ENCODE measurements around the gene SEC14L6.
"Not testable (repeated sequence)": the region's sequence is repeated elsewhere in the genome, so short reads cannot be mapped to it uniquely, and the experiment has no call there.

Gene SEC14L6

GRCh38 chr22:30564045-30564760 lies 17.7 kb upstream of the SEC14L6 start:
- TF ChIP-seq CTCF (IDR thresholded peaks at IDR 0.05), result no peak
- Histone ChIP-seq H3K4me3 (ENCODE audit: low read depth, low read length) (no peak overlapping the region), H3K9ac (no peak overlapping the region), H2AFZ (no peak overlapping the region), H3K27me3 (ENCODE audit: control insufficient read depth, insufficient read depth, low read length) (no peaks in the 10 kb centered on the region), H3K4me2 (ENCODE audit: low read length) (no peak overlapping the region), H3K4me1 (no peaks in the 10 kb centered on the region), H3K36me3 (ENCODE audit: control insufficient read depth, insufficient read depth, low read length) (no peaks in the 10 kb centered on the region), H3K79me2 (no peaks in the 10 kb centered on the region), H3K9me3 (ENCODE audit: control insufficient read depth, low read length) (no peaks in the 10 kb centered on the region), H3K27ac (no peak overlapping the region)

- no peaks in the 10 kb centered on the region for H3K4me1 ChIP-seq
- H3K36me3 ChIP-seq (ENCODE audit: control insufficient read depth, insufficient read depth, low read length), result no peaks in the 10 kb centered on the region
- no peaks in the 10 kb centered on the region for H3K9me3 ChIP-seq (ENCODE audit: control insufficient read depth, low read length)
- H3K27me3 ChIP-seq (ENCODE audit: control insufficient read depth, insufficient read depth, low read length), result no peaks in the 10 kb centered on the region
- no peak overlapping the region for H3K9ac ChIP-seq
- H3K4me3 ChIP-seq (ENCODE audit: low read depth, low read length), result no peak overlapping the region
- no peak for TF ChIP-seq CTCF (IDR thresholded peaks at IDR 0.05)
- no peak overlapping the region for H3K4me2 ChIP-seq (ENCODE audit: low read length)
- H2AFZ ChIP-seq, result no peak overlapping the region
- no peaks in the 10 kb centered on the region for H3K79me2 ChIP-seq
- H3K27ac ChIP-seq, result no peak overlapping the region
Observed at GRCh38 chr22:30562366-30562765, 15.8 kb upstream of the SEC14L6 start.

- H3K9ac ChIP-seq, result no peak overlapping the region
- TF ChIP-seq CTCF (IDR thresholded peaks at IDR 0.05), result no peak
- no peak overlapping the region for H3K4me3 ChIP-seq (ENCODE audit: low read depth, low read length)
- no peaks in the 10 kb centered on the region for H3K36me3 ChIP-seq (ENCODE audit: control insufficient read depth, insufficient read depth, low read length)
- H2AFZ ChIP-seq, result no peak overlapping the region
- H3K4me2 ChIP-seq (ENCODE audit: low read length), result no peak overlapping the region
- no peaks in the 10 kb centered on the region for H3K4me1 ChIP-seq
- H3K9me3 ChIP-seq (ENCODE audit: control insufficient read depth, low read length), result no peaks in the 10 kb centered on the region
- no peaks in the 10 kb centered on the region for H3K79me2 ChIP-seq
- no peak overlapping the region for H3K27ac ChIP-seq
- H3K27me3 ChIP-seq (ENCODE audit: control insufficient read depth, insufficient read depth, low read length), result no peaks in the 10 kb centered on the region
Observed at GRCh38 chr22:30561402-30562189, 15.1 kb upstream of the SEC14L6 start.

DNA sequence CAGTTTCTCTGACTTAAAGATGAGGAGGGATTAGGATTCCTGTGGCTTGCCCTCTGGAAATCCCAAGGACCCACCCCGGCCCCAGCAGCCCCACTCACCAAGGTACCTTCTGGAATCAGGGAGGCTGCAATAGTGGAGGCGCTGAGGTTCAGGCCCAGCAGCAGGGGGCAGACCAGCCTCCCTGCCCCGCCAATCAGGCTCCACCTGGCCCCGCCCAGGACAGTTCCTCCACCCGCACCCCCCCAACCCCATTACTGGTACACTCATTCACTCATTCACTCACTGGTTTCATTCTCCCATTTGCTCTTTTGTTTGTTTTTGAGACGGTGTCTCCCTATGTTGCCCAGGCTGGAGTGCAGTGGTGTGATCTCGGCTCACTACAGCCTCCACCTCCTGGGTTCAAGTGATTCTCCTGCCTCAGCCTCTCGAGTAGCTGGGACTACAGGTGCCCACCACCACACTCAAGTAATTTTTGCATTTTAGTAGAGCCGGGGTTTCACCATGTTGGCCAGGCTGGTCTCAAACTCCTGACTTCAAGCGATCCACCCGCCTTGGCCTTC lies 14.2 kb upstream of the SEC14L6 start:
- H3K4me2 ChIP-seq (ENCODE audit: low read length); H3K9ac ChIP-seq; H3K27ac ChIP-seq; H3K36me3 ChIP-seq (ENCODE audit: control insufficient read depth, insufficient read depth, low read length); H3K4me3 ChIP-seq (ENCODE audit: low read depth, low read length); H3K79me2 ChIP-seq; H3K9me3 ChIP-seq (ENCODE audit: control insufficient read depth, low read length); H3K27me3 ChIP-seq (ENCODE audit: control insufficient read depth, insufficient read depth, low read length); H2AFZ ChIP-seq; H3K4me1 ChIP-seq: not testable (repeated sequence)

GRCh38 chr22:30559889-30560288 lies 13.3 kb upstream of the SEC14L6 start:
- no peak overlapping the region for H2AFZ ChIP-seq
- TF ChIP-seq CTCF (IDR thresholded peaks at IDR 0.05), result no peak
- H3K79me2 ChIP-seq, result no peaks in the 10 kb centered on the region
- no peaks in the 10 kb centered on the region for H3K4me1 ChIP-seq
- no peaks in the 10 kb centered on the region for H3K9me3 ChIP-seq (ENCODE audit: control insufficient read depth, low read length)
- no peak overlapping the region for H3K27ac ChIP-seq
- no peak overlapping the region for H3K4me2 ChIP-seq (ENCODE audit: low read length)
- no peak overlapping the region for H3K4me3 ChIP-seq (ENCODE audit: low read depth, low read length)
- H3K36me3 ChIP-seq (ENCODE audit: control insufficient read depth, insufficient read depth, low read length), result no peaks in the 10 kb centered on the region
- H3K9ac ChIP-seq, result no peak overlapping the region
- H3K27me3 ChIP-seq (ENCODE audit: control insufficient read depth, insufficient read depth, low read length), result no peaks in the 10 kb centered on the region

Data from parathyroid adenoma (tissue), 2 donors.